HG02588 (cell line): ENCODE results near the gene TNF.

Source experiments
- ATAC-seq: cut with Tn5 transposase; IDR thresholded peaks from one replicate; pipeline ENCODE4 v1.9.1; 2021; ENCODE audit warnings: mild to moderate bottlenecking, moderate library complexity; ENCODE audit not compliant: unreplicated experiment

Gene TNF

GRCh38 chr6:31622684-31623091, 47.3 kb downstream of the TNF start:
- ATAC-seq: no peak

- ATAC-seq: no peak
Observed at GRCh38 chr6:31624070-31624469, 48.7 kb downstream of the TNF start.

GRCh38 chr6:31626952-31627351, 51.6 kb downstream of the TNF start:
- no peak for ATAC-seq

- ATAC-seq: no peak
Observed at GRCh38 chr6:31627690-31628287, 52.4 kb downstream of the TNF start.
